Left cardiac atrium (tissue), 4 donors: ENCODE measurements around the gene RBBP4. TPM values are rescaled to one million over a fixed set of nuclear protein-coding genes. Genes with fewer than 3 reads are reported as not detected.
"Not testable (repeated sequence)": the region's sequence is repeated elsewhere in the genome, so short reads cannot be mapped to it uniquely, and the experiment has no call there.

Experiments used
- ATAC-seq, 2 donors: fragments of 200-7000 bp; cut with Tn5 transposase; one replicate each; pipeline ENCODE4 v1.9.1; 2020; ENCODE audit warnings: mild to moderate bottlenecking in 2 of 2, moderate library complexity in 2 of 2
- DNase-seq: peaks from one replicate; pipeline ENCODE4 v3.0.0-alpha.2; 2020
- intact Hi-C, 2 donors: fragments of 100-400 bp; cut with DNase I; formaldehyde crosslinking; loops; one replicate each; pipeline versions ENCODE4 v1.14.1 to v1.15.1; 2022 to 2023
- total RNA-seq, 2 donors: library from RNA; stranded (reverse); fragmentation: NEBNext Ultra II Directional; extraction: Animal tissue kit (Norgen Biotek cat#: 25700); gene quantifications; one replicate each; pipeline ENCODE4 v1.2.1, GENCODE V29; 2021
- donor health status: DM: no; HTN: yes; CAD: no.
- donor health status: DM: no; HTN: yes; CAD: no; lungs with severe emphysema.
- donor health status: DM: yes; HTN: yes; CAD: no.
- donor health status: Dilated cardiomyopathy.

RBBP4 gene
- total RNA-seq, 2 donors from 2014 or later = 95.8 to 108 TPM

- intact Hi-C loops = no loop called here
- ATAC-seq (no peak), DNase-seq (no peak)
These were observed 15.3 kb upstream of the RBBP4 start for GRCh38 chr1:32635508-32636277.

DNA sequence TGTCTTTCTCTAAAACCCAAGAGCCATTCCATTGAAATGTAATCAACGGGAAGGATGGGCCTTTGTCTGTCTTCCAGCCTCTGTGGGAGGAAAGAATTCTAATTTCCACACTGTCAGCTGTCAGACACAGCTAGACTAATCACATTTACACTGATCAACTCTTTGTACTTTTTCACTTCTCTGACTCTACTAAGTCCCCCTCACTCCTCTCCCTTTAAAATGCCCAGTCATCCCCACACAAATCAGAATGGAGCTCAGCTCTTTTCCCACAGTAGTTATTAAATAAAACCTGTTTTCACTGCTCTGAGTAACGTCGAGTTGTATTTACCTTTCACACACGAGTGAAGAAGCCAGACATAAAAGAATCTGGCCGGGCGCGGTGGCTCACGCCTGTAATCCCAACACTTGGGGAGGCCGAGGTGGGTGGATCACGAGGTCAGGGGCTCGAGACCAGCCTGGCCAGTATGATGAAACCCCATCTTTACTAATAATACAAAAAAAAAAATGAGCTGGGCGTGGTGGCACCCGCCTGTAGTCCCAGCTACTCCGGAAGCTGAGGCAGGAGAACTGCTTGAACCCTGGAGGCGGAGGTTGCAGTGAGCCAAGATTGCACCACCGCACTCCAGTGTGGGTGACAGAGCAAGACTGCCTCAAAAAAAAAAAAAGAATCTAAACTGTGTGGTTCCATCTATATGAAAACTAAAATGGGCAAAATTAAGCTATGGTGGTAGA, 13.9 kb upstream of the RBBP4 start:
- ATAC-seq (no peak), DNase-seq (no peak)
- intact Hi-C loops = no loop called here

GRCh38 chr1:32639489-32640075, 11.4 kb upstream of the RBBP4 start:
- ATAC-seq (no peak), DNase-seq (no peak)
- intact Hi-C loops = no loop called here

DNA sequence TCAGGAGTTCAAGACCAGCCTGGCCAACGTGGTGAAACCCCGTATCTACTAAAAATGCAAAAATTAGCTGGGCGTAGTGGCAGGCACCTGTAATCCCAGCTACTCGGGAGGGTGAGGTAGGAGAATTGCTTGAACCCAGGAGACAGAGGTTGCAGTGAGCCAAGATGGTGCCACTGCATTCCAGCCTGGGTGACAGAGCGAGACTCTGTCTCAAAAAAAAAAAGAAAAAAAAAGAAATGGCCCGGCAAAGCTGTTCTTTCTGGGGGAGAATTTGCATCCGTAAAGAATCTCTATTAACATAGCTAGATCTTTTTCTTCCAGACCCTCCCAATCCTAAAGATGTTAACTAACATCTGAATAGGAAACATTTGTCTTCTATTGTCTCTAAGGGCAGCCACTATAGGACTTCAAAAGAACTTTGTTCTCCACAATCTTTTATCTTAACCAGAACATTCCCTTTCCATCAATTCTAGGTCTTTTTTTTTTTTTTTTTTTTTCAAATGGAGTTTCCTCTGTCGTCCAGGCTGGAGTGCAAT, 8.6 kb upstream of the RBBP4 start:
- intact Hi-C loops, DNase-seq, ATAC-seq: not testable (repeated sequence)

GRCh38 chr1:32644426-32644825, 6.6 kb upstream of the RBBP4 start:
- intact Hi-C loops = no loop called here

DNA sequence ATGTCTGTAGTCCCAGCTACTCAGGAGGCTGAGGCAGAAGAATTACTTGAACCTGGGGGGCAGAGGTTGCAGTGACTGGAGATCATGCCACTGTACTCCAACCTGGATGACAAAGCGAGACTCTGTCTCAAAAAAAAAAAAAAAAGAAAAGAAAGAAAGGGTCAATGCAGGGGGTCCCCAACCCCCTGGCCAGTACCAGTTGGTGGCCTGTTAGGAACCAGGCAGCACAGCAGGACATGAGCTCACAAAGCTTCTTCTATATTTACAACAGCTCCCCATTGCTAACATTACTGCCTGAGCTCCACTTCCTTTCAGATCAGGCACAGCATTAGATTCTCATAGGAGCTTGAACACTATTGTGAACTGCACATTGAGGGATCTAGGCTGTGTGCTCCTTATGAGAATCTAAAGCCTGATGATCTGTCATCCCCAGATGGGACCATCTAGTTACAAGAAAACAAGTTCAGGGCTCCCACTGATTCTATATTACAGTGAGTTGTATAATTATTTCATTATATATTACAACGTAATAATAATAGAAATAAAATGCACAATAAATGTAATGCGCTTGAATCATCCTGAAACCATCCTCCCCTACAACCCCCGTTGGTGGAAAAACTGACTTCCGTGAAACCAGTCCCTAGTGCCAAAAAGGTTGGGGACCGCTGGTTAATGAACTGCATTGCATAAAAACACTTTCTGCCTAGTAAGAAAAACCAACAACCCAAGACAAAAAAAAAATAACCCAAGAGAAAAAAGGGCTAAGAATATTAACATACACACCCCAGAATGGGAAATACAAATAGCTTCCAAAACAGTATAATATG, 3.5 kb upstream of the RBBP4 start:
- intact Hi-C loops = no loop called here
- DNase-seq (no peak), ATAC-seq (no peak)

More at GRCh38 chr1:32644426-32644825, 6.6 kb upstream of the RBBP4 start:
- ATAC-seq (no peak), DNase-seq (no peak)

DNA sequence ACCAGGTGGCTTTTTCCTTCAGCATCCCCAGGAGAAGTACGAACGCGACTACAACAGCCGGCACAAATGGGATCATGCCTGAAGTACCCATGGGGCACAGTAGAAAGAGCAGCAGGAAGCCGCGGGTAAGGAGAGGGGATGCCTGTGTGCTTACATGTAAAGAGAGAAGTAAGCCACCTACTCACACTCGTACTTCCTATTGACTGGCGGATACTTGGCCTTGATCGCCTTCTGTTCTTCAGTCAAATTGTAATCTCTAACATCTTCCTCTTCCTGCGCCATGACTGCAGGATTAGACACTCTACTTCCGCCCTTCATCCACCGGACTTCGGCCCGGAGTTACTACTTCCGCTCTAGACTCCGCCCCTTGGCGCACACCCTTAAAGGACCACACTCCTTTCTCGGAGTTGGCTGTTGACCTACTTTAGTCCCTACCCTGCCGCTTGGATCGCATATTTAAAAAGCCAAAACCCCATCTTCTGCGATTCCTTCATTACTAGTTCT, 708 bp upstream of the RBBP4 start, which contains the start of gene ZBTB8OS:
ZBTB8OS (minus strand) TSS at position 303 of the 504 bp plus-strand sequence; CDS start at position 282, 21 bp downstream.
- intact Hi-C loops = no loop called here
- peak; percentile 86 to 94 for ATAC-seq

DNA sequence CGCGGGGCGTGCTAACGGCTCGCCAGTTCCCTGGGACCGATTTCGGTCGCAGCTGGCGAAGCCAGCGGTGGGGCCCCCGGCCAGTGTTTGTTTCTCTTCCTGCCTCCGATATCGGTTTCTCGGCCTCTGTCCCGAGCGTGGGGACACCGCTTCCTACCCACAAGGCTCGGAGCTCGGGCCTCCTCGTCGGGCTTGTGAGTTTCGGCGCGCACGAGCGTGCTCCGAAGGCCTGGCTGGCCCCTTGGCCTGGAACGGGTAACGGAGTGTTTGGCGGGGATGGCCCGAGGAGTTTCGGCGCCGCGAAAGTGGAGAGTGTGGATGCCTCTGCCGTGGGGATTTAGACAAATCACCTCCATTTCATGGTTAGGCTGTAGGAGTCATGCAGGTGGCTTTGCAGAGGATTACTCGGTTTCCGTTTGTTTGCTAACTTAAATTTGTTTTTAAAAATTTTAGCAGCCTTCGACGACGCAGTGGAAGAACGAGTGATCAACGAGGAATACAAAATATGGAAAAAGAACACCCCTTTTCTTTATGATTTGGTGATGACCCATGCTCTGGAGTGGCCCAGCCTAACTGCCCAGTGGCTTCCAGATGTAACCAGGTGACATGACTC, 559 bp downstream of the RBBP4 start:
- DNase-seq = no peak
- intact Hi-C loops = no loop called here
- ATAC-seq = peak; percentile 14 to 25

More for the DNA sequence above, 708 bp upstream of the RBBP4 start, which contains the start of gene ZBTB8OS:
- DNase-seq = peak; percentile 94

DNA sequence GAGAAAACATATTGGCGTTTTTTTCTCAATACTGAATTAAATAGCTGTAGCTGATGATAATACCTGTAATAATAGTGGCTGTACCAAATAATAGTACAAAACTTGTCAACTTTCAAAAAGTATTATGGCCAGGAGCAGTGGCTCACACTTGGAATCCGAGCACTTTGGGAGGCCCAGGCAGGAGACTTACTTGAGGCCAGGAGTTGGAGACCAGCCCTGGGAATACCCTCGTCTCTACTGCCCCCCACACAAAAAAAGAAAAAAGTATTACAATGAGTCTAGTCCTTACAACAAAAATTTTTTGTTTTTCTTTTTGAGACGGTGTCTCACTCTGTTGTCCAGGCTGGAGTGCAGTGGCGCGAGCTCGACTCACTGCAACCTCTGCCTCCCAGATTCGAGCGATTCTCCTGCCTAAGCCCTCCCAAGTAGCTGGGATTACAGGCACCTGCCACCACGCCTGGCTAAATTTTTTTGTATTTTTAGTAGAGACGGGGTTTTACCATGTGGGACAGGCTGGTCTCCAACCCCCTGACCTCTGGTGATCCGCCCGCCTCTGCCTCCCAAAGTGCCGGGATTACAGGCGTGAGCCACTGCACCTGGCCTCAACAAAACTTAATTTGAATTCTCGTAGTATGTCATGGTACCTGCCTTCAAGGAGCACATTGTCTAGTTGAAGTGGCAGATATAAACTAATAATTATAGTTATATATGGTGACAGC, 1.4 kb downstream of the RBBP4 start:
- DNase-seq (no peak), ATAC-seq (no peak)
- intact Hi-C loops = no loop called here

- intact Hi-C loops = no loop called here
- ATAC-seq = no peak
- no peak for DNase-seq
These were observed 8.6 kb downstream of the RBBP4 start for GRCh38 chr1:32659581-32659980.

DNA sequence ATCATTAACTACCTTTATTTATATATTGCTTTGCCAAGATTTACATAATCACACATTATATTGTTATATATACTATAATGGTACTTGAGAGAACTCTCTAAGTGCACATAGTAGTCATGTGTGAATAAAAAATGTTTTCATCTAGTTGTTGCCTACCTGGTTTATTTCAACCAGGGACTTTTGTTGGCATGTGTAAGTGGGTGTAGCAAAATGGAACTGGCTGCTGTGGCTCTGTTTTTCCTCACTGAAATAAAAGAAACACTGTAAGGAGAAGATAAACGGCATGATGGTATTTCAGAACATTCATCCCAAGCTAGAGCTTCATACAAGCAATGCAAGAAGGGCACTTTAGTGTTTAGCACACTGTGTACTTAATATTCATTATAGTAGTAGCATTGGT, 14.9 kb downstream of the RBBP4 start:
- ATAC-seq = no peak
- intact Hi-C loops = no loop called here

DNA sequence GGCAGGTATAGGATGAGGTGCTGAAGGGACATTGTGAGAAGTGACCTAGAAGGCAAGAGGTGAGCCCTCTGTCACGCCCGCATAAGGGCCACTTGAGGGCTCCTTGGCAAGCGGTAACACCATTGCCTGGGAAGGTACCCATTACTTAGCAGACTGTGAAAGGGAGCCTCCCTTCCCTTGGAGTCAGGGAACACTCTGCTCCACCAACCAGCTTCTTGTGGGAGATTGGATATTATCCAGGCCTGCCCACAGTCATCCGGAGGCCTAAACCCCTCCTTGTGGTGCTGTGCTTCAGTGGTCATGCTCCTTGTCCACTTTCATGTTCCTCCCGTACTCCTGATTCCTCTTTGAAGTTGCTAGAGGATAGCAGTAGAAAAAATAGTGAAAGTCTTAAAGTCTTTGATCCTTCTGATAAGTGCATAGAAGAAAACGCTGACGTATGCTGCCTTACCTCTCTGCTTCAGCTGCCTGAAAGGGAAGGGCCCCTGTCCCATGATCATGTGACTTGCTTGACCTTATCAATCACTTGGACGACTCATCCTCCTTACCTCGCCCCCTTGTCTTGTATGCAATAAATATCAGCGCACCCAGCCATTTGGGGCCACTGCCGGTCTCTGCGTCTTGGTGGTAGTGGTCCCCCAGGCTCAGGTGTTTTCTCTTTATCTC, 16.0 kb downstream of the RBBP4 start:
- no peak for DNase-seq
- intact Hi-C loops = no loop called here
- ATAC-seq = no peak

More for the DNA sequence above, 14.9 kb downstream of the RBBP4 start:
- no peak for DNase-seq

DNA sequence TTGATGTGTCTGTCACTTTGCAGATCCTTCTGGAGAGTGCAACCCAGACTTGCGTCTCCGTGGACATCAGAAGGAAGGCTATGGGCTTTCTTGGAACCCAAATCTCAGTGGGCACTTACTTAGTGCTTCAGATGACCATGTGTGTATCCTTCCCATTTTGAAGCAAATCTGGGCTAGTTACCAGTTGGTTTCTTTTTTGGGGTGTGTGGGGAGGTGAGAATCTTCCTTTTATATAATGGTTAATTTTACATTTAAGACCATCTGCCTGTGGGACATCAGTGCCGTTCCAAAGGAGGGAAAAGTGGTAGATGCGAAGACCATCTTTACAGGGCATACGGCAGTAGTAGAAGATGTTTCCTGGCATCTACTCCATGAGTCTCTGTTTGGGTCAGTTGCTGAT, 17.7 kb downstream of the RBBP4 start:
- ATAC-seq, DNase-seq, intact Hi-C loops: not testable (repeated sequence)

- intact Hi-C loops = no loop called here
- no peak for DNase-seq
- no peak for ATAC-seq
These were observed 25.9 kb downstream of the RBBP4 start for GRCh38 chr1:32676945-32677344.

- ATAC-seq, intact Hi-C loops, DNase-seq: not testable (repeated sequence)
These were observed 29.0 kb downstream of the RBBP4 start for GRCh38 chr1:32679993-32680392.

GRCh38 chr1:32680642-32681041, 29.6 kb downstream of the RBBP4 start:
- ATAC-seq (no peak), DNase-seq (no peak)
- intact Hi-C loops = no loop called here

GRCh38 chr1:32681509-32681908, 30.5 kb downstream of the RBBP4 start:
- intact Hi-C loops = no loop called here
- peak; percentile 19 to 48 for ATAC-seq
- no peak for DNase-seq
